Neutrophil (primary cell): Measurements from ENCODE around the gene RHOU.

Experiments used
- H3K27ac ChIP-seq: fragments of 200-600 bp; sonication (generic); 2 replicates; pipeline ENCODE4 v1.5.1; 2016; ENCODE audit warnings: mild to moderate bottlenecking, moderate library complexity
- H3K27me3 ChIP-seq: fragments of 200-600 bp; sonication (generic); 2 replicates; pipeline ENCODE4 v1.6.0; 2016; ENCODE audit warnings: mild to moderate bottlenecking
- H3K36me3 ChIP-seq: fragments of 200-600 bp; sonication (generic); 2 replicates; pipeline ENCODE4 v1.5.1; 2017
- H3K4me1 ChIP-seq, 2 experiments: fragments of 200-600 bp in 1 of 2; sonication (generic) in 1 of 2; 1 replicate in 1 of 2; 2 replicates in 1 of 2; pipeline versions ENCODE4 v1.5.1 to v1.6.1; 2013 to 2016; ENCODE audit warnings: low read depth in 1 of 2, low read length in 1 of 2, mild to moderate bottlenecking in 1 of 2, moderate library complexity in 1 of 2; ENCODE audit not compliant: control insufficient read depth in 1 of 2, insufficient read depth in 1 of 2
- H3K4me3 ChIP-seq, 2 experiments: fragments of 200-600 bp in 1 of 2; sonication (generic) in 1 of 2; 1 replicate in 1 of 2; 2 replicates in 1 of 2; pipeline ENCODE4 v1.5.1; 2013 to 2016; ENCODE audit warnings: low read depth in 1 of 2, low read length in 1 of 2, mild to moderate bottlenecking in 1 of 2, moderate library complexity in 1 of 2
- H3K9me3 ChIP-seq: fragments of 200-600 bp; sonication (generic); 2 replicates; pipeline ENCODE4 v1.5.1; 2016
- TF ChIP-seq, protein P1 (sequence below): fragments of 200-600 bp; sonication (generic); IDR thresholded peaks from 2 replicates; pipeline ENCODE4 v1.5.1; 2016; ENCODE audit warnings: antibody characterized with exemption

RHOU gene

DNA sequence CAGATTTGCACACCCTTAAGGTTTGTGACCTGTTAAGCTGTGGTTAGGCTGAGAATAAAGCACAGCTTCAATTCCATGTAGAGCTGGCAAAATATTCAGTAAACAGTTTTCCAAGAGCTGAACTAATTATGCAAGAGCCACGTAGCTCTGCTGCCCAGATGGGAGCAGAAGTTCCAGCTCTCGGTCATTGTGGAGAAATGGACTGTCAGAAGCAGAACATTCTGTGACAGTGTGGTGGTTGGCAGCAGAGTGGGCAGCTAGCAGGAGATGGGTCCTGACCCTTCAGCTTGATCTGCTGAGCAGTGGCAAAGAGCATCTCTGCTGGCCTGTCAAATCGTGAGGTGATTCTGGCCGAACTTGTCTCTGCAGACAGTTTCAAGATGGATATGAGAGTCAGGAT is 23.2 kb downstream of the RHOU start:
- Histone ChIP-seq H3K36me3 (no peaks in the 10 kb centered on the region), H3K4me3 (no peak overlapping the region), H3K9me3 (no peaks in the 10 kb centered on the region), H3K4me1 (no peaks in the 10 kb centered on the region), H3K27me3 (peaks cover 52% of the 10 kb centered on the region), H3K27ac (no peak overlapping the region)
- TF ChIP-seq, protein P1, sequence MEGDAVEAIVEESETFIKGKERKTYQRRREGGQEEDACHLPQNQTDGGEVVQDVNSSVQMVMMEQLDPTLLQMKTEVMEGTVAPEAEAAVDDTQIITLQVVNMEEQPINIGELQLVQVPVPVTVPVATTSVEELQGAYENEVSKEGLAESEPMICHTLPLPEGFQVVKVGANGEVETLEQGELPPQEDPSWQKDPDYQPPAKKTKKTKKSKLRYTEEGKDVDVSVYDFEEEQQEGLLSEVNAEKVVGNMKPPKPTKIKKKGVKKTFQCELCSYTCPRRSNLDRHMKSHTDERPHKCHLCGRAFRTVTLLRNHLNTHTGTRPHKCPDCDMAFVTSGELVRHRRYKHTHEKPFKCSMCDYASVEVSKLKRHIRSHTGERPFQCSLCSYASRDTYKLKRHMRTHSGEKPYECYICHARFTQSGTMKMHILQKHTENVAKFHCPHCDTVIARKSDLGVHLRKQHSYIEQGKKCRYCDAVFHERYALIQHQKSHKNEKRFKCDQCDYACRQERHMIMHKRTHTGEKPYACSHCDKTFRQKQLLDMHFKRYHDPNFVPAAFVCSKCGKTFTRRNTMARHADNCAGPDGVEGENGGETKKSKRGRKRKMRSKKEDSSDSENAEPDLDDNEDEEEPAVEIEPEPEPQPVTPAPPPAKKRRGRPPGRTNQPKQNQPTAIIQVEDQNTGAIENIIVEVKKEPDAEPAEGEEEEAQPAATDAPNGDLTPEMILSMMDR = no peak

DNA sequence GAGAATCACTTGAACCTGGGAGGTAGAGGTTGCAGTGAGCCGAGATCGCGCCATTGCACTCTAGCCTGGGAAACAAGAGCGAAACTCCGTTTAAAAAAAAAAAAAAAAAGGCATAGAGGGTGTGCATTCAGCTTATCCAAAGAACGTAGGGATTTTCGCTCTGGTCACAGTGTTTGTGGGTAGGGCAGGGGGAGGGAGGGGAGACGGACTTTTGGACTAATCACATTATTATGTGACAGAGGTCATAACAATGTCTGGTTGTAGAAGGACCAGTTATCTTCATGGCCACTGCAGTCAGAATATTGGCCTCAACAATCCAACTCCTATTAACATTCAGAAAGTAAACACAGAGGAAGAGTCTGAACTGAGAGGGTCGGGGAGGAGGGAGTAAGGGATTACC is 25.7 kb downstream of the RHOU start:
- H3K27me3 ChIP-seq = peaks cover 27% of the 10 kb centered on the region
- H3K4me1 ChIP-seq = peaks cover 5 to 6% of the 10 kb centered on the region in 2 experiments
- no peaks in the 10 kb centered on the region for H3K36me3 ChIP-seq
- H3K27ac ChIP-seq = no peak overlapping the region
- TF ChIP-seq, protein P1 = no peak
- H3K9me3 ChIP-seq = no peaks in the 10 kb centered on the region
- H3K4me3 ChIP-seq = no peak overlapping the region

DNA sequence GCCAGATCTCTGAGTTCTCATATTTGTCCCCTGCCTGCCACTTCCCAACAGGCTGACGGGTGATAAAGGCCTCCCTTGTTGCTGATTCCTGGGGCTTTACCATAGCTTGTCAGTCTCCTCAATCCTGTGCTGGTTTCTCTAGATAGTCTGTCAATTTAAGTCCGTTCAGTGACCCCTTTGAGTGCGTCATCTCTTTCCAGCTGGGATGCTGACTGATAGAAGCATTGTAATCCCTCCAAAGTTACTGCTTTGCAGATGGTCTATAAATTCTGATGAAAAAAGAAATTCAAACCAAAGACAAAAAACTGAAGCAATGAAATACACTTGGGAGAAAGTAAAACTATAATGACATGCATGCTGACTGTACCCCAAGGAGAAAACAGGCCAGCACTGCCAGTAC is 28.3 kb downstream of the RHOU start:
- Histone ChIP-seq H3K27me3 (peaks cover 6% of the 10 kb centered on the region), H3K4me1 (peaks cover 5 to 6% of the 10 kb centered on the region in 2 experiments), H3K4me3 (no peak overlapping the region), H3K27ac (no peak overlapping the region), H3K36me3 (no peaks in the 10 kb centered on the region), H3K9me3 (no peaks in the 10 kb centered on the region)
- TF ChIP-seq, protein P1 = no peak

DNA sequence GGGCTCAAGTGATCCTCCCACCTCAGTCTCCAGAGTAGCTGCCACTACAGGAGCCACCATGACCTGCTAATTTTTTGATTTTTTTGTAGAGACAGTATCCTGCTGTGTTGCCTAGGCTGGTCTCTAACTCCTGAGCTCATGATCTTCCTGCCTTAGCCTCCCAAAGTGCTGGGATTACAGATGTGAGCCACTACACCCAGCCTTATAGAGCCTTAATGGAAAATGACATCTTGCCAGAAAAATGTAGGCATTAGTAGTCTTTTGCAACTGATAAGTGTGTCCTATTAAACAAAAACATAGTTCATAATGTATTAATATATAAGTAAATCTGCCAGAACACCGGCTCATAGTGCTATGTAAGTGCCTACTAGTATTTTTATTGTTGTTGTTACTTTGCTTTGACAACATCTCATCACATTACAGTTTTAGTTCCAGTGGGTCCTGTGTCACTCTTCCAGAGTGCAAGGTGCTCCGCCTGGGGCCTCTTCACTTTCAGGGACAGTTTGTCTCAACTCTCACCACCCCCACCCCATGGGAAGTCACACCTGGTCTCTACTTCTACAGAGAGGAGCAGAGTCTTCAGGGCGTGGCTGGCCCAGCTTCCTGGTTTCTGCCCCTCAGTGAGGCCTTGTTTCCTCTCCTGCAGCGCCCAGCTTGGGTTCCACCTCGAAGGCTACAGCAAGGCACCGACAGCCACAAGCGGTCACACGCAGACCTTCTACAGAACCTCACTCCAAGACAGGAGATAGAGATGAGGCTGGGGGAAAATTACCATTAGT is 30.1 kb downstream of the RHOU start:
- H3K36me3 ChIP-seq = no peaks in the 10 kb centered on the region
- H3K4me3 ChIP-seq = no peak overlapping the region
- peaks cover 5 to 6% of the 10 kb centered on the region in 2 experiments for H3K4me1 ChIP-seq
- TF ChIP-seq, protein P1 = no peak
- H3K27me3 ChIP-seq = no peaks in the 10 kb centered on the region
- H3K27ac ChIP-seq = no peak overlapping the region
- no peaks in the 10 kb centered on the region for H3K9me3 ChIP-seq

DNA sequence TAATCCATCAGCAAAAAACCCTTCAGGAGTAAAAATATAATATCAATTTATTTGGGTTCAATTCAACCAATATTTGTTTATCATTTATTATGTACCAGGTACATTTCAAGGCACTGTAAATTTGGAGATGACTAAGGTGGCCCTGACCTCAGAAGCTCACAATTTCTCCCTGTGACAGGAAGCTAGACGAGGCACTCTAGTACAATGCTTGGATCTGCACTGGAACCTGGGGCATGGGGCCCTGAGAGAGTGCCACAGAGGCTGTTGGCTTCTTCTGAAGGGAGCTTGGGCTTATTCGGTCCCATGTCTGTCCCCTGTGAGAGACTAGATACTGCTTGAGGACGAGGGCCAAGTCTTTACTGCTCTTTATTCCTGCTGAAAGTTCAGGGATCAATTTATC is 31.5 kb downstream of the RHOU start:
- TF ChIP-seq, protein P1 = no peak
- no peak overlapping the region for H3K4me3 ChIP-seq

More for the DNA sequence above, 31.5 kb downstream of the RHOU start:
- no peaks in the 10 kb centered on the region for H3K9me3 ChIP-seq
- no peaks in the 10 kb centered on the region for H3K27me3 ChIP-seq
- no peak overlapping the region for H3K27ac ChIP-seq
- H3K36me3 ChIP-seq = no peaks in the 10 kb centered on the region
- peaks cover 5 to 6% of the 10 kb centered on the region in 2 experiments for H3K4me1 ChIP-seq
